Fibroblast of skin of right biceps (primary cell): ENCODE results near the gene SULT1B1.

ENCODE experiments used
- DNase-seq: peaks from one replicate; pipeline ENCODE4 v3.0.0-alpha.2; 2013

Gene SULT1B1

GRCh38 chr4:69748173-69748572, 12.2 kb downstream of the SULT1B1 start:
- DNase-seq = peak; percentile 25

GRCh38 chr4:69744157-69744478, 16.3 kb downstream of the SULT1B1 start:
- DNase-seq = no peak

- DNase-seq = no peak
Observed at GRCh38 chr4:69743476-69744156, 16.8 kb downstream of the SULT1B1 start.

GRCh38 chr4:69742596-69742995, 17.8 kb downstream of the SULT1B1 start:
- DNase-seq = no peak

GRCh38 chr4:69738872-69739271, 21.5 kb downstream of the SULT1B1 start:
- DNase-seq = no peak

GRCh38 chr4:69735119-69735518, 25.3 kb downstream of the SULT1B1 start:
- DNase-seq = no peak

GRCh38 chr4:69731847-69732246, 28.6 kb downstream of the SULT1B1 start:
- peak; percentile 35 for DNase-seq

GRCh38 chr4:69731241-69731640, 29.2 kb downstream of the SULT1B1 start:
- DNase-seq = peak; percentile 48

- no peak for DNase-seq
Observed at GRCh38 chr4:69730002-69730401, 30.4 kb downstream of the SULT1B1 start.

GRCh38 chr4:69727926-69728325, 32.5 kb downstream of the SULT1B1 start:
- DNase-seq = no peak

GRCh38 chr4:69727426-69727825, 33.0 kb downstream of the SULT1B1 start:
- no peak for DNase-seq

- DNase-seq = no peak
Observed at GRCh38 chr4:69726971-69727370, 33.4 kb downstream of the SULT1B1 start.

GRCh38 chr4:69718396-69719271, 41.8 kb downstream of the SULT1B1 start:
- peak; percentile 40 for DNase-seq

- DNase-seq = no peak
Observed at GRCh38 chr4:69717778-69718177, 42.6 kb downstream of the SULT1B1 start.

- no peak for DNase-seq
Observed at GRCh38 chr4:69716654-69717053, 43.8 kb downstream of the SULT1B1 start.

GRCh38 chr4:69714086-69714485, 46.3 kb downstream of the SULT1B1 start:
- no peak for DNase-seq

- DNase-seq = peak; percentile 24
Observed at GRCh38 chr4:69713593-69713992, 46.8 kb downstream of the SULT1B1 start.

GRCh38 chr4:69710580-69710979, 49.8 kb downstream of the SULT1B1 start:
- DNase-seq = no peak

GRCh38 chr4:69708211-69708610, 52.2 kb downstream of the SULT1B1 start:
- peak; percentile 43 for DNase-seq

GRCh38 chr4:69707807-69708206, 52.6 kb downstream of the SULT1B1 start:
- DNase-seq = no peak

- DNase-seq = no peak
Observed at GRCh38 chr4:69702201-69702600, 58.2 kb downstream of the SULT1B1 start.

GRCh38 chr4:69701696-69702095, 58.7 kb downstream of the SULT1B1 start:
- DNase-seq = peak; percentile 5

GRCh38 chr4:69697536-69698242, 62.7 kb downstream of the SULT1B1 start:
- DNase-seq = peak; percentile 2

GRCh38 chr4:69689599-69689998, 70.8 kb downstream of the SULT1B1 start:
- DNase-seq = peak; percentile 33
